Ectodermal cell (in vitro differentiated cells): Measurements from ENCODE around the gene VWA5A.

Experiments
- H3K27ac ChIP-seq: 2 replicates; pipeline ENCODE4 v1.7.0; 2013; ENCODE audit warnings: mild to moderate bottlenecking, low read depth, low read length; ENCODE audit not compliant: insufficient read depth, poor library complexity, severe bottlenecking
- H3K27me3 ChIP-seq: 2 replicates; pipeline ENCODE4 v1.7.0; 2013; ENCODE audit warnings: mild to moderate bottlenecking, low read length; ENCODE audit not compliant: insufficient read depth, control insufficient read depth, poor library complexity, severe bottlenecking
- H3K36me3 ChIP-seq: one replicate; pipeline ENCODE4 v1.7.0; 2013; ENCODE audit warnings: low read length; ENCODE audit not compliant: control insufficient read depth, insufficient read depth
- H3K4me1 ChIP-seq: one replicate; pipeline ENCODE4 v1.7.0; 2013; ENCODE audit warnings: low read length; ENCODE audit not compliant: control insufficient read depth, insufficient read depth
- H3K4me3 ChIP-seq: 2 replicates; pipeline ENCODE4 v1.7.0; 2013; ENCODE audit warnings: low read depth, low read length, control low read depth; ENCODE audit not compliant: insufficient read depth
- H3K9me3 ChIP-seq: 2 replicates; pipeline ENCODE4 v1.7.0; 2013; ENCODE audit warnings: mild to moderate bottlenecking, low read length, moderate library complexity; ENCODE audit not compliant: control insufficient read depth
- WGBS, 2 experiments: methylation state at CpG; one replicate each; pipeline ENCODE4 v1.1.7; 2013; ENCODE audit warnings: missing lambda C conversion rate in 2 of 2; 5-methylcytosine and 5-hydroxymethylcytosine counted together

Gene VWA5A

GRCh38 chr11:124075841-124076651 lies 39.2 kb upstream of the VWA5A start:
- Histone ChIP-seq H3K36me3 (no peaks in the 10 kb centered on the region), H3K4me3 (no peak overlapping the region), H3K9me3 (no peaks in the 10 kb centered on the region), H3K27ac (no peak overlapping the region), H3K27me3 (no peaks in the 10 kb centered on the region), H3K4me1 (no peaks in the 10 kb centered on the region)
- 94% methylated on average over 36 of the region's 36 CpGs for WGBS, 2 experiments

GRCh38 chr11:124077266-124077665 lies 38.0 kb upstream of the VWA5A start:
- Histone ChIP-seq H3K4me3 (no peak overlapping the region), H3K4me1 (no peaks in the 10 kb centered on the region), H3K27ac (no peak overlapping the region), H3K36me3 (no peaks in the 10 kb centered on the region), H3K9me3 (no peaks in the 10 kb centered on the region), H3K27me3 (no peaks in the 10 kb centered on the region)
- WGBS, 2 experiments, result 91 to 100% methylated on average over 1 of the region's 1 CpG

- Histone ChIP-seq H3K27me3 (no peaks in the 10 kb centered on the region), H3K36me3 (no peaks in the 10 kb centered on the region), H3K4me3 (no peak overlapping the region), H3K9me3 (no peaks in the 10 kb centered on the region), H3K27ac (no peak overlapping the region), H3K4me1 (no peaks in the 10 kb centered on the region)
- 88 to 91% methylated on average over 2 of the region's 2 CpGs for WGBS, 2 experiments
Measured at GRCh38 chr11:124078591-124078990, 36.7 kb upstream of the VWA5A start.

GRCh38 chr11:124079631-124080326 lies 35.5 kb upstream of the VWA5A start:
- 92 to 95% methylated on average over 7 to 8 of the region's 8 CpGs for WGBS, 2 experiments
- Histone ChIP-seq H3K36me3 (no peaks in the 10 kb centered on the region), H3K4me3 (no peak overlapping the region), H3K27me3 (no peaks in the 10 kb centered on the region), H3K27ac (no peak overlapping the region), H3K9me3 (no peaks in the 10 kb centered on the region), H3K4me1 (no peaks in the 10 kb centered on the region)

- Histone ChIP-seq H3K9me3 (no peaks in the 10 kb centered on the region), H3K36me3 (no peaks in the 10 kb centered on the region), H3K27ac (no peak overlapping the region), H3K4me1 (no peaks in the 10 kb centered on the region), H3K27me3 (no peaks in the 10 kb centered on the region), H3K4me3 (no peak overlapping the region)
- WGBS, 2 experiments, result 89 to 91% methylated on average over 8 of the region's 8 CpGs
Measured at GRCh38 chr11:124080327-124081001, 34.8 kb upstream of the VWA5A start.

GRCh38 chr11:124081483-124081882 lies 33.8 kb upstream of the VWA5A start:
- Histone ChIP-seq H3K4me1 (no peaks in the 10 kb centered on the region), H3K4me3 (no peak overlapping the region), H3K27ac (no peak overlapping the region), H3K9me3 (no peaks in the 10 kb centered on the region), H3K27me3 (no peaks in the 10 kb centered on the region), H3K36me3 (no peaks in the 10 kb centered on the region)
- WGBS, 2 experiments, result 83 to 91% methylated on average over 2 to 3 of the region's 3 CpGs

GRCh38 chr11:124082371-124082770 lies 32.9 kb upstream of the VWA5A start:
- no peaks in the 10 kb centered on the region for H3K9me3 ChIP-seq
- no peaks in the 10 kb centered on the region for H3K36me3 ChIP-seq
- H3K4me3 ChIP-seq, result no peak overlapping the region
- WGBS, 2 experiments, result 92 to 94% methylated on average over 4 of the region's 4 CpGs
- no peak overlapping the region for H3K27ac ChIP-seq
- no peaks in the 10 kb centered on the region for H3K27me3 ChIP-seq
- no peaks in the 10 kb centered on the region for H3K4me1 ChIP-seq

GRCh38 chr11:124085583-124085982 lies 29.7 kb upstream of the VWA5A start:
- H3K27me3 ChIP-seq, result no peaks in the 10 kb centered on the region
- no peaks in the 10 kb centered on the region for H3K4me1 ChIP-seq
- H3K4me3 ChIP-seq, result no peak overlapping the region
- H3K36me3 ChIP-seq, result no peaks in the 10 kb centered on the region
- 95 to 96% methylated on average over 3 of the region's 3 CpGs for WGBS, 2 experiments
- no peaks in the 10 kb centered on the region for H3K9me3 ChIP-seq
- no peak overlapping the region for H3K27ac ChIP-seq

- no peaks in the 10 kb centered on the region for H3K9me3 ChIP-seq
Measured at GRCh38 chr11:124085997-124086846, 29.0 kb upstream of the VWA5A start.

More at GRCh38 chr11:124085997-124086846, 29.0 kb upstream of the VWA5A start:
- Histone ChIP-seq H3K27ac (no peak overlapping the region), H3K4me3 (no peak overlapping the region), H3K36me3 (no peaks in the 10 kb centered on the region), H3K27me3 (no peaks in the 10 kb centered on the region), H3K4me1 (no peaks in the 10 kb centered on the region)
- 65 to 72% methylated on average over 9 to 10 of the region's 10 CpGs for WGBS, 2 experiments
